ENCODE measurements around the gene CTNND1. TPM values are rescaled to one million over a fixed set of nuclear protein-coding genes. Genes with fewer than 3 reads are reported as not detected.

CTNND1 gene
- total and polyA plus RNA-seq, 9 of the 15 experiments (the other 6 are each of a cell fraction or from before 2014, with no cell fraction given): 11.1 to 74.0 (median 43.3) TPM

DNA sequence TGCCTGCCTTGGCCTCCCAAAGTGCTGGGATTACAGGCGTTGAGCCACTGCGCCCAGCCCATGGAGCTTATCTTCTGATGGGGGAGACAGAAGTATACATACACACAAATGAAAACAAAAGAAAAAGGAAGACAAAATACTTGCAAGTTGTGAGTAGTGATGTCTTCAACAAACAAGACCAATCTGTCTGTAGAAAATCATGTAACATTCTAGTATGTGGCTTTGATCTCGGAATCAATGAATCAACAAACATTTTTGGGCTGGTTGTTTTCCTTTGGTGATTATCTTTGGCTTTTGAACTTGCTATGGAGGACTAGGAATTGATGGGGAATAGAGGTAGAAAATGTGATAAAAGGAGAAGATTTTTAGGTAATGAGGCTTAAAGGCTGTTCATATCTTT lies 3.4 kb upstream of the CTNND1 start (continued):
- TF ChIP-seq NFRKB (IDR thresholded peaks at IDR 0.05; ENCODE audit: low read depth) (no peak), EZH2 (IDR thresholded peaks at IDR 0.05; ENCODE audit: borderline replicate concordance, low read depth, low read length) (no peak)

DNA sequence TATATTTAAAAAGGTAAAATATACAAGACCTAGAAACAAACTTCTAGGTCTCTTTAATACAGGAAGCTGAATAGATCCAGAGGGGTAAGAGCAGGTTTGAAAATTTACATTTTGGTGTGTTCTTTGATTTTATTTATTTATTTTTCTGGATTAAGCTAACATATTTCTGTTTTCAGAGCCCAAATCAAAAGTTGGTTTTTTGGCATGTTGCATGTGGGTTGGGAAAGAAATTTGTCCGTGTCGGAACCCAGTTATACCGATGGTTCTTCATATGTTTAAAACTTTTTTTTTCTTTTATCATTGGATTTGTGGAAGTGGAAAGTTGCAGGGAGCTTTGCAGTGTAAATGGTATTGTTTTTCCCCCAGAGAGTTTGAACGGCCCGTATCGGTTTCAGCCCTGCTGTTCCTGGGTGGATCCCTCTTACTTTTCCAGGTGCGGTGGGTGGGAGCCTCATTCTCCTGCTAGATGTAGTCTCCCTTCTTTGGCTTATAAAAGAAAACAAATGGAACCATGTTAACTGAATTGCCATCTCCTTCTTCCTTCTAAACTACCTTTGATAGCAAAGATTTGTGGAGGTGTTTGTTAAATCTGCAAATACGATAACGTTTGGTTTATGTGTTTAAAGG lies 746 bp downstream of the CTNND1 start:
- peak overlapping the region; percentile 62 for H3K4me3 ChIP-seq
- no peak for TF ChIP-seq ZC3H8 (IDR thresholded peaks at IDR 0.05)
- 0 out of 4 replicates have a peak, but pooled peaks of 1 of the 2 experiments have one; percentile 9 for TF ChIP-seq FOXK2 (conservative IDR thresholded peaks at IDR 0.05 in 1 of 2, IDR thresholded peaks at IDR 0.05 in 1 of 2; ENCODE audit: low read depth in 2 of 2)
- TF ChIP-seq SMAD2 (IDR thresholded peaks at IDR 0.05; ENCODE audit: low read depth, low read length): no peak
- TF ChIP-seq ZNF23 (CRISPR knock-in tag; IDR thresholded peaks at IDR 0.05): no peak
- TF ChIP-seq, protein P1, sequence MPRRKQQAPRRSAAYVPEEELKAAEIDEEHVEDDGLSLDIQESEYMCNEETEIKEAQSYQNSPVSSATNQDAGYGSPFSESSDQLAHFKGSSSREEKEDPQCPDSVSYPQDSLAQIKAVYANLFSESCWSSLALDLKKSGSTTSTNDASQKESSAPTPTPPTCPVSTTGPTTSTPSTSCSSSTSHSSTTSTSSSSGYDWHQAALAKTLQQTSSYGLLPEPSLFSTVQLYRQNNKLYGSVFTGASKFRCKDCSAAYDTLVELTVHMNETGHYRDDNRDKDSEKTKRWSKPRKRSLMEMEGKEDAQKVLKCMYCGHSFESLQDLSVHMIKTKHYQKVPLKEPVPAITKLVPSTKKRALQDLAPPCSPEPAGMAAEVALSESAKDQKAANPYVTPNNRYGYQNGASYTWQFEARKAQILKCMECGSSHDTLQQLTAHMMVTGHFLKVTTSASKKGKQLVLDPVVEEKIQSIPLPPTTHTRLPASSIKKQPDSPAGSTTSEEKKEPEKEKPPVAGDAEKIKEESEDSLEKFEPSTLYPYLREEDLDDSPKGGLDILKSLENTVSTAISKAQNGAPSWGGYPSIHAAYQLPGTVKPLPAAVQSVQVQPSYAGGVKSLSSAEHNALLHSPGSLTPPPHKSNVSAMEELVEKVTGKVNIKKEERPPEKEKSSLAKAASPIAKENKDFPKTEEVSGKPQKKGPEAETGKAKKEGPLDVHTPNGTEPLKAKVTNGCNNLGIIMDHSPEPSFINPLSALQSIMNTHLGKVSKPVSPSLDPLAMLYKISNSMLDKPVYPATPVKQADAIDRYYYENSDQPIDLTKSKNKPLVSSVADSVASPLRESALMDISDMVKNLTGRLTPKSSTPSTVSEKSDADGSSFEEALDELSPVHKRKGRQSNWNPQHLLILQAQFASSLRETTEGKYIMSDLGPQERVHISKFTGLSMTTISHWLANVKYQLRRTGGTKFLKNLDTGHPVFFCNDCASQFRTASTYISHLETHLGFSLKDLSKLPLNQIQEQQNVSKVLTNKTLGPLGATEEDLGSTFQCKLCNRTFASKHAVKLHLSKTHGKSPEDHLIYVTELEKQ (CRISPR knock-in tag; IDR thresholded peaks at IDR 0.05): no peak
- no peak for TF ChIP-seq SIN3A (IDR thresholded peaks at IDR 0.05; ENCODE audit: borderline replicate concordance in 2 of 2, control insufficient read depth in 1 of 2, low read depth in 2 of 2, low read length in 2 of 2)
- TF ChIP-seq, protein P2, sequence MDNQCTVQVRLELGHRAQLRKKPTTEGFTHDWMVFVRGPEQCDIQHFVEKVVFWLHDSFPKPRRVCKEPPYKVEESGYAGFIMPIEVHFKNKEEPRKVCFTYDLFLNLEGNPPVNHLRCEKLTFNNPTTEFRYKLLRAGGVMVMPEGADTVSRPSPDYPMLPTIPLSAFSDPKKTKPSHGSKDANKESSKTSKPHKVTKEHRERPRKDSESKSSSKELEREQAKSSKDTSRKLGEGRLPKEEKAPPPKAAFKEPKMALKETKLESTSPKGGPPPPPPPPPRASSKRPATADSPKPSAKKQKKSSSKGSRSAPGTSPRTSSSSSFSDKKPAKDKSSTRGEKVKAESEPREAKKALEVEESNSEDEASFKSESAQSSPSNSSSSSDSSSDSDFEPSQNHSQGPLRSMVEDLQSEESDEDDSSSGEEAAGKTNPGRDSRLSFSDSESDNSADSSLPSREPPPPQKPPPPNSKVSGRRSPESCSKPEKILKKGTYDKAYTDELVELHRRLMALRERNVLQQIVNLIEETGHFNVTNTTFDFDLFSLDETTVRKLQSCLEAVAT (IDR thresholded peaks at IDR 0.05): peak; percentile 9 to 34; a peak in 3 of 4 replicates
- 0 out of 2 replicates have a peak, but pooled peaks have one; percentile 6 for TF ChIP-seq CBFA2T2 (conservative IDR thresholded peaks at IDR 0.05)
- TF ChIP-seq SRSF1 (IDR thresholded peaks at IDR 0.05; ENCODE audit: low read depth, low read length): no peak
- TF ChIP-seq BACH1 (tag; IDR thresholded peaks at IDR 0.05): 0 out of 2 replicates have a peak, but pooled peaks have one; percentile 42
- no peak for TF ChIP-seq ZZZ3 (IDR thresholded peaks at IDR 0.05)
- TF ChIP-seq JUND (IDR thresholded peaks at IDR 0.05; ENCODE audit: borderline replicate concordance, low read depth, low read length): no peak
- TF ChIP-seq JUND (tag; IDR thresholded peaks at IDR 0.05; ENCODE audit: borderline replicate concordance, low read depth, low read length): no peak
- TF ChIP-seq KHSRP (IDR thresholded peaks at IDR 0.05): no peak

More for the DNA sequence above, 746 bp downstream of the CTNND1 start:
- Histone ChIP-seq H3K9ac (ENCODE audit: insufficient read depth in 1 of 2, low read depth in 2 of 2, low read length in 2 of 2) (peak overlapping the region; percentile 86 to 95), H3K4me1 (replicated peaks in 1 of 2; ENCODE audit: control insufficient read depth in 2 of 2, insufficient read depth in 2 of 2, low read length in 2 of 2) (peaks cover 7 to 22% of the 10 kb centered on the region in 2 experiments; a peak in 4 of 5 replicates), H4K20me1 (replicated peaks; ENCODE audit: control insufficient read depth, insufficient read depth, low read length) (peaks cover 7% of the 10 kb centered on the region), H3K27me3 (ENCODE audit: control insufficient read depth in 2 of 2, insufficient read depth in 2 of 2, low read length in 2 of 2) (no peaks in the 10 kb centered on the region), H3K79me2 (ENCODE audit: control insufficient read depth, insufficient read depth, low read length) (peaks cover 57% of the 10 kb centered on the region), H3K9me1 (ENCODE audit: control insufficient read depth, insufficient read depth, low read length) (no peaks in the 10 kb centered on the region), H2AFZ (ENCODE audit: low read depth, low read length) (peak overlapping the region; percentile 89), H3K9me3 (replicated peaks; ENCODE audit: control insufficient read depth, insufficient read depth, low read depth, low read length) (no peaks in the 10 kb centered on the region), H3K36me3 (ENCODE audit: control insufficient read depth, insufficient read depth, low read length) (peaks cover 4% of the 10 kb centered on the region; the same call in 1 of the 3 replicates), H3K4me2 (ENCODE audit: insufficient read depth, low read length) (peak overlapping the region; percentile 81), H3K27ac (ENCODE audit: extremely low read depth, low read depth, low read length) (peak overlapping the region; percentile 95)
- 0% methylated on average over 9 of the region's 9 CpGs for WGBS (ENCODE audit: insufficient coverage, low coverage, missing lambda C conversion rate)
- no peak for FAIRE-seq
- intact Hi-C loops (cut with micrococcal nuclease) (loop anchor here (2.0 to 5.0 kb wide), 2 partner anchors 16 to 35 kb away; no protein-coding TSS in a partner anchor), in situ Hi-C loops (cut with MboI) (no loop called here)
- CTCF ChIA-PET (ENCODE audit: low intra/inter-chr PET ratio): no interaction called here
- peak; percentile 64 for ATAC-seq
- POLR2A ChIA-PET: interaction anchor here (0.5 to 6.2 kb wide), 11 partner anchors 8 to 846 kb away, joined by 3 to 88 read pairs (median 4); partner anchors contain the start of genes BTBD18, MED19, SELENOH and TMX2
- BruUV-seq (replicated peaks): TSS peak; percentile 81
- DNase-seq (ENCODE audit: extremely low read depth in 1 of 4, low spot score in 3 of 4): peak in 2 of 4 experiments; percentile 46 to 52

Measured in K562 (cell line).